Measurements from ENCODE around the gene AMBRA1. TPM values are rescaled to one million over a fixed set of nuclear protein-coding genes. Genes with fewer than 3 reads are reported as not detected.

The AMBRA1 gene
- total RNA-seq, 1 donor from 2014 or later, result 29.4 TPM

GRCh38 chr11:46417711-46418110 is 176.1 kb downstream of the AMBRA1 start:
- Histone ChIP-seq H3K9ac (ENCODE audit: low read length) (no peak overlapping the region), H2AFZ (ENCODE audit: low read depth, low read length) (no peak overlapping the region), H3K4me2 (ENCODE audit: low read length) (no peak overlapping the region), H3K4me3 (ENCODE audit: insufficient read depth, low read depth, low read length) (no peak overlapping the region), H3K27me3 (ENCODE audit: insufficient read depth, low read length) (no peaks in the 10 kb centered on the region), H3K27ac (ENCODE audit: low read depth, low read length) (no peak overlapping the region), H4K20me1 (ENCODE audit: insufficient read depth, low read length) (peaks cover 26% of the 10 kb centered on the region), H3K4me1 (ENCODE audit: insufficient read depth, low read length) (no peaks in the 10 kb centered on the region), H3K9me3 (ENCODE audit: insufficient read depth, low read depth, low read length) (no peaks in the 10 kb centered on the region), H3K79me2 (ENCODE audit: insufficient read depth, low read length) (no peaks in the 10 kb centered on the region), H3K36me3 (ENCODE audit: insufficient read depth, low read length) (peaks cover 9% of the 10 kb centered on the region)
- Mint-ChIP-seq H3K36me3 (ENCODE audit: low read depth, unreplicated experiment) (peaks cover 37% of the 10 kb centered on the region), H3K4me3 (ENCODE audit: unreplicated experiment) (no peak overlapping the region), H3K9me3 (ENCODE audit: unreplicated experiment) (no peaks in the 10 kb centered on the region), H3K4me1 (ENCODE audit: low read depth, unreplicated experiment) (no peaks in the 10 kb centered on the region), H3K27me3 (ENCODE audit: low read depth, unreplicated experiment) (no peaks in the 10 kb centered on the region), H3K27ac (ENCODE audit: unreplicated experiment) (no peak overlapping the region)
- DNase-seq (ENCODE audit: low read depth) (no peak), FAIRE-seq (no peak)
- TF ChIP-seq, protein P1, sequence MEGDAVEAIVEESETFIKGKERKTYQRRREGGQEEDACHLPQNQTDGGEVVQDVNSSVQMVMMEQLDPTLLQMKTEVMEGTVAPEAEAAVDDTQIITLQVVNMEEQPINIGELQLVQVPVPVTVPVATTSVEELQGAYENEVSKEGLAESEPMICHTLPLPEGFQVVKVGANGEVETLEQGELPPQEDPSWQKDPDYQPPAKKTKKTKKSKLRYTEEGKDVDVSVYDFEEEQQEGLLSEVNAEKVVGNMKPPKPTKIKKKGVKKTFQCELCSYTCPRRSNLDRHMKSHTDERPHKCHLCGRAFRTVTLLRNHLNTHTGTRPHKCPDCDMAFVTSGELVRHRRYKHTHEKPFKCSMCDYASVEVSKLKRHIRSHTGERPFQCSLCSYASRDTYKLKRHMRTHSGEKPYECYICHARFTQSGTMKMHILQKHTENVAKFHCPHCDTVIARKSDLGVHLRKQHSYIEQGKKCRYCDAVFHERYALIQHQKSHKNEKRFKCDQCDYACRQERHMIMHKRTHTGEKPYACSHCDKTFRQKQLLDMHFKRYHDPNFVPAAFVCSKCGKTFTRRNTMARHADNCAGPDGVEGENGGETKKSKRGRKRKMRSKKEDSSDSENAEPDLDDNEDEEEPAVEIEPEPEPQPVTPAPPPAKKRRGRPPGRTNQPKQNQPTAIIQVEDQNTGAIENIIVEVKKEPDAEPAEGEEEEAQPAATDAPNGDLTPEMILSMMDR (IDR thresholded peaks at IDR 0.05; ENCODE audit: insufficient read depth, low read depth, low read length), result no peak
- no peak for TF ChIP-seq EZH2 (IDR thresholded peaks at IDR 0.05; ENCODE audit: insufficient read depth, low read length)

- peaks cover 7% of the 10 kb centered on the region for H3K36me3 ChIP-seq (ENCODE audit: insufficient read depth, low read length)
- H3K4me1 Mint-ChIP-seq (ENCODE audit: low read depth, unreplicated experiment), result no peaks in the 10 kb centered on the region
- no peaks in the 10 kb centered on the region for H3K27me3 ChIP-seq (ENCODE audit: insufficient read depth, low read length)
- no peak overlapping the region for H3K27ac ChIP-seq (ENCODE audit: low read depth, low read length)
- no peak overlapping the region for H3K4me3 ChIP-seq (ENCODE audit: insufficient read depth, low read depth, low read length)
- DNase-seq (ENCODE audit: low read depth) (no peak), FAIRE-seq (no peak)
- H3K4me2 ChIP-seq (ENCODE audit: low read length), result no peak overlapping the region
- H3K9me3 ChIP-seq (ENCODE audit: insufficient read depth, low read depth, low read length), result no peaks in the 10 kb centered on the region
- no peaks in the 10 kb centered on the region for H3K27me3 Mint-ChIP-seq (ENCODE audit: low read depth, unreplicated experiment)
- no peak for TF ChIP-seq EZH2 (IDR thresholded peaks at IDR 0.05; ENCODE audit: insufficient read depth, low read length)
- TF ChIP-seq, protein P1 (IDR thresholded peaks at IDR 0.05; ENCODE audit: insufficient read depth, low read depth, low read length), result no peak
- no peaks in the 10 kb centered on the region for H3K9me3 Mint-ChIP-seq (ENCODE audit: unreplicated experiment)
- H4K20me1 ChIP-seq (ENCODE audit: insufficient read depth, low read length), result peaks cover 22% of the 10 kb centered on the region
- H3K9ac ChIP-seq (ENCODE audit: low read length), result no peak overlapping the region
- no peak overlapping the region for H3K4me3 Mint-ChIP-seq (ENCODE audit: unreplicated experiment)
- no peaks in the 10 kb centered on the region for H3K4me1 ChIP-seq (ENCODE audit: insufficient read depth, low read length)
- no peak overlapping the region for H2AFZ ChIP-seq (ENCODE audit: low read depth, low read length)
- H3K27ac Mint-ChIP-seq (ENCODE audit: unreplicated experiment), result no peak overlapping the region
- H3K79me2 ChIP-seq (ENCODE audit: insufficient read depth, low read length), result no peaks in the 10 kb centered on the region
- peaks cover 23% of the 10 kb centered on the region for H3K36me3 Mint-ChIP-seq (ENCODE audit: low read depth, unreplicated experiment)
Measured at GRCh38 chr11:46414879-46415278, 178.9 kb downstream of the AMBRA1 start.

DNA sequence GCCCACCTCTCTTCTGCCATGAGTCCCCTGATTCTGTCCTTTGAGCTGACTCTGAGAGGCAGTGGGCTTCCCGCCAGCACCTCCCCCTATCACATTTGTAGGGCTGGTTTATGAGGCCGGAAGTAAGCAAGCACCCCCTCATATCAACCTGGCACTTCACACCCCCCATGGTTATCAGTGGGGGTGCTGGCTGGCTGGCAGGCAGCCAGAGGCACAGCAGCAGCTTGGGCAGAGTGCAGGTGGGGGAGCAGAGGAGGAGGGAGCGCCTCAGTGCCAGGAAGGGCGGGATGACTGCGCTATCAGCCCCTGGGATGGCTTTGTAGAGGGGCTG is 179.4 kb downstream of the AMBRA1 start:
- Histone ChIP-seq H3K36me3 (ENCODE audit: insufficient read depth, low read length) (peaks cover 7% of the 10 kb centered on the region), H3K27ac (ENCODE audit: low read depth, low read length) (no peak overlapping the region), H3K27me3 (ENCODE audit: insufficient read depth, low read length) (no peaks in the 10 kb centered on the region), H3K4me1 (ENCODE audit: insufficient read depth, low read length) (no peaks in the 10 kb centered on the region), H3K4me3 (ENCODE audit: insufficient read depth, low read depth, low read length) (no peak overlapping the region), H3K9me3 (ENCODE audit: insufficient read depth, low read depth, low read length) (no peaks in the 10 kb centered on the region), H2AFZ (ENCODE audit: low read depth, low read length) (no peak overlapping the region), H4K20me1 (ENCODE audit: insufficient read depth, low read length) (peaks cover 22% of the 10 kb centered on the region), H3K4me2 (ENCODE audit: low read length) (no peak overlapping the region), H3K79me2 (ENCODE audit: insufficient read depth, low read length) (no peaks in the 10 kb centered on the region), H3K9ac (ENCODE audit: low read length) (no peak overlapping the region)
- Mint-ChIP-seq H3K4me1 (ENCODE audit: low read depth, unreplicated experiment) (no peaks in the 10 kb centered on the region), H3K27ac (ENCODE audit: unreplicated experiment) (no peak overlapping the region), H3K9me3 (ENCODE audit: unreplicated experiment) (no peaks in the 10 kb centered on the region), H3K4me3 (ENCODE audit: unreplicated experiment) (no peak overlapping the region), H3K36me3 (ENCODE audit: low read depth, unreplicated experiment) (peaks cover 23% of the 10 kb centered on the region), H3K27me3 (ENCODE audit: low read depth, unreplicated experiment) (no peaks in the 10 kb centered on the region)
- TF ChIP-seq, protein P1 (IDR thresholded peaks at IDR 0.05; ENCODE audit: insufficient read depth, low read depth, low read length), result no peak
- no peak for TF ChIP-seq EZH2 (IDR thresholded peaks at IDR 0.05; ENCODE audit: insufficient read depth, low read length)
- DNase-seq (ENCODE audit: low read depth) (no peak), FAIRE-seq (no peak)
